ENCODE results near the gene VTCN1. TPM values are rescaled to one million over a fixed set of nuclear protein-coding genes. Genes with fewer than 3 reads are reported as not detected.

VTCN1 gene
- total and polyA plus RNA-seq, 5 experiments from 2014 or later: not detected

DNA sequence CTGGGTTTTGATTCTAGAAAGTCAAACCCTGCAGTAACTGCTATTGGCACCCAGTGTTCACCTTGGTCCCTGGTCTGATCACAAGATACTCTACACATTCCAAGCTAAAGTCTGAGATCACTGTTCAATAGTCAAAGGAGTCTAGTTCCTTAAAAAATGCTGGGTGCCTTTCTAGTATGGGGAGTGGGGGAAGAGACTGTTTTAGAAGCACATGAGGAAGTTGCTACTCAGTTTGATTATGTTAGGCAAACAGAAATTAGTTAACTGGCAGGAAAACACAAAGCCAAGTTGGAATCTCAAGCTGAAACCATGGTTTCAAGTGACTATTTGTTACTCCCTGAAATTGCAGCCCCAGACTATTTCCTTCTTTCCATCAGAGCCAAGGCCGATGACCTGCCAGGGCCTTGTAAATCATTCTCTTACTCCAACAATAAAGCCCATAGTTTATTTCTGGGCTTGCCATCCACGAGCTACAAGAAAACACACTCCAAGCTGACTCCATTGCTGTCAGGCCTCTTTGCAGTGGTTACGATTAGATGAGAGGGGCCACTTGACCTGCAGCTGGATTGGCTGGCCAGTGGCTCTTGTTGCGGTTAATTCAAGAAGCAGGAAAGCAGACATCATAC is 21.1 kb upstream of the VTCN1 start:
- H3K27me3 Mint-ChIP-seq: peaks cover 0 to 13% (median 3%) of the 10 kb centered on the region in 5 donors
- H3K4me1 Mint-ChIP-seq: peaks cover 0 to 3% (median 0%) of the 10 kb centered on the region in 4 donors
- ATAC-seq (no peak), DNase-seq (no peak)
- H3K9me3 Mint-ChIP-seq: peaks cover 0 to 3% (median 0%) of the 10 kb centered on the region in 9 donors
- H3K4me3 Mint-ChIP-seq: no peak overlapping the region
- H3K36me3 Mint-ChIP-seq: no peaks in the 10 kb centered on the region
- POLR2A ChIA-PET: no interaction called here
- no peak overlapping the region for H3K27ac Mint-ChIP-seq

DNA sequence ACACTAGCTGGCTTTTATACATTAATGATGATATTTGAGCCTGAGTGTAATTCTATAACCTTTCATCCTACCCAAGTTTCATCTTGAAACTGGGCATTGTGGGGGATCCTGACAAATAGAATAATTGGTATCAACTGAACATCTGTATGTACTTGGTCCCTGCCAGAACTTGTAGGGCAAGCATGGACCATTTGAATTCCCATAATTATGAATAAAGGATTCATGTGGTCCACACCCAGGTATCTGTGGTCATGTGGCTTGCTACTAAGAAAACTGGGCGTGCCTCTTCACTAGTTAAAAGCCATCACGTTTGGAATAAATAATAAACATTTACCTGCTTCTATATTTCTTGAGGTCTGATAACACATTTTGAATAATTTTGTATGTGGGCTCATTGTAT is 20.6 kb upstream of the VTCN1 start:
- Mint-ChIP-seq H3K27ac (no peak overlapping the region), H3K4me3 (no peak overlapping the region), H3K36me3 (no peaks in the 10 kb centered on the region), H3K9me3 (peaks cover 0 to 3% (median 0%) of the 10 kb centered on the region in 9 donors), H3K4me1 (peaks cover 0 to 3% (median 0%) of the 10 kb centered on the region in 4 donors), H3K27me3 (peaks cover 0 to 13% (median 5%) of the 10 kb centered on the region in 5 donors)
- DNase-seq (no peak), ATAC-seq (no peak)
- POLR2A ChIA-PET: no interaction called here

DNA sequence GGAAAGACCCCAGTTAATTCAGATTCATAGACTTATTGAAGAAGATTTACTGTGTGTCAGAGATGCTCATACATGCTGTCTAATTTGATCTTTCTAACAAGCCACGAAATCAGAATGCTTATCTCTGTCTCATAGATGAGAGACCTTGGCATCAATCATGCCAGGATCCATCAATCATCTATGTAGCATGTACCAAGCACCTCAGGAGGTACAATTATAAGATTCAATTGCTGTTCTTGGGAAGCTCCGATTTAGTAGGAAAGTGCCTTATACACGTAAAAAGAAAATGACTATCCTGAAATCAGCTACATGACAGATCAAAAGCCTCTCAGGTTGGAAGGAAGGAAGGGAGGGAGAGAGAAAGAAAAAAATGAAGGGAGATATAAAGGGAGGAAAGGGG is 18.5 kb upstream of the VTCN1 start:
- H3K36me3 Mint-ChIP-seq: no peaks in the 10 kb centered on the region
- ATAC-seq: no peak
- peaks cover 0 to 3% (median 0%) of the 10 kb centered on the region in 9 donors for H3K9me3 Mint-ChIP-seq
- H3K4me3 Mint-ChIP-seq: no peak overlapping the region
- H3K27ac Mint-ChIP-seq: no peak overlapping the region
- H3K4me1 Mint-ChIP-seq: peaks cover 0 to 3% (median 0%) of the 10 kb centered on the region in 4 donors
- no peak for DNase-seq
- peaks cover 0 to 11% (median 2%) of the 10 kb centered on the region in 5 donors for H3K27me3 Mint-ChIP-seq
- POLR2A ChIA-PET: no interaction called here

DNA sequence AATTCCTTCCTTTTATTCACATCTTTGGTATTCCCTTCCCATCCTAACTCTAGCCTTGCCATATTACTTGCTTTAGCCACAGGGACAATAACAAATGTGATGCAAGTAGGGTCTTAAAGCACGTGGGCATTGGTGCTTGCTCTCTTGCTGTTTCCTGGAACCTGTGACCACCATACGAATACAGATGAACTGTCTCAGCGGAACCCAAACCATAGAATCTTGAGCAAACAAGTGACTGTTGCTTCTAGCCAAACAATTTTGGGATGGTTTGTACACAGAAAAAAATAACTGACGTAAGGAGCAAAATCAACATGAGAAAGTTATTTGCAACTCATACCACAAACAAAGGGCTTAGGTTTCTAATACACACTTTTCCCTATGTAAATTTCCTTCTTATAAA is 15.2 kb upstream of the VTCN1 start:
- no peak for ATAC-seq
- peaks cover 0 to 6% (median under 1%) of the 10 kb centered on the region in 9 donors for H3K9me3 Mint-ChIP-seq
- peaks cover 0 to 3% (median 2%) of the 10 kb centered on the region in 5 donors for H3K27me3 Mint-ChIP-seq
- POLR2A ChIA-PET: no interaction called here
- no peaks in the 10 kb centered on the region for H3K4me1 Mint-ChIP-seq
- no peak overlapping the region for H3K27ac Mint-ChIP-seq
- no peak overlapping the region for H3K4me3 Mint-ChIP-seq
- no peak for DNase-seq
- peaks cover 0 to 3% (median under 1%) of the 10 kb centered on the region in 3 donors for H3K36me3 Mint-ChIP-seq

DNA sequence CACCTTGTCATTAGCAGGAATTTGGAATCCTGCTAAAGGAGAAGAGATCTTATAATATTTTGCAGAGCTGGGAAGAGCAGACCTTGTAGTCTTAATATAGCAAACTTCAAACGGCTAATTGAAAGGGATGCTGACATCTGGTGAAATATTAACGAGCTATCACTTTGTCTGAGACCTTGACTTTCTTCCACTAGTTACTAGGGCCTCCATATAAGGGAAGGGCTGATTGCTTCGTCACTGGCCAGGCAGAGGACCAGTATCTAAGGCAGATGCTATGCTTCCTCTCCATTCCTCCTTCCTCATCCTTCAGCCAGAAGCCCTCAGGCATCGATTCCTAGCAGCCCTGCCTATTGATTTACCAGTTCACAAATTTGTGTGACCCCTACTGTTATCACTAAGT is 6.0 kb upstream of the VTCN1 start:
- POLR2A ChIA-PET: no interaction called here
- no peak for DNase-seq
- Mint-ChIP-seq H3K9me3 (peaks cover 0 to 35% (median 8%) of the 10 kb centered on the region in 9 donors), H3K4me3 (no peak overlapping the region), H3K27me3 (peaks cover 0 to 17% (median 6%) of the 10 kb centered on the region in 5 donors), H3K36me3 (peaks cover 0 to 5% (median 4%) of the 10 kb centered on the region in 3 donors), H3K4me1 (no peaks in the 10 kb centered on the region), H3K27ac (no peak overlapping the region)
- no peak for ATAC-seq

- Mint-ChIP-seq H3K9me3 (peaks cover 0 to 31% (median 7%) of the 10 kb centered on the region in 9 donors), H3K4me1 (no peaks in the 10 kb centered on the region), H3K36me3 (peaks cover 0 to 2% (median 2%) of the 10 kb centered on the region in 3 donors), H3K27me3 (peaks cover 0 to 17% (median 6%) of the 10 kb centered on the region in 5 donors), H3K27ac (no peak overlapping the region), H3K4me3 (no peak overlapping the region)
- DNase-seq (no peak), ATAC-seq (no peak)
- POLR2A ChIA-PET: no interaction called here
Observed at GRCh38 chr1:117215733-117216462, 5.2 kb upstream of the VTCN1 start.

DNA sequence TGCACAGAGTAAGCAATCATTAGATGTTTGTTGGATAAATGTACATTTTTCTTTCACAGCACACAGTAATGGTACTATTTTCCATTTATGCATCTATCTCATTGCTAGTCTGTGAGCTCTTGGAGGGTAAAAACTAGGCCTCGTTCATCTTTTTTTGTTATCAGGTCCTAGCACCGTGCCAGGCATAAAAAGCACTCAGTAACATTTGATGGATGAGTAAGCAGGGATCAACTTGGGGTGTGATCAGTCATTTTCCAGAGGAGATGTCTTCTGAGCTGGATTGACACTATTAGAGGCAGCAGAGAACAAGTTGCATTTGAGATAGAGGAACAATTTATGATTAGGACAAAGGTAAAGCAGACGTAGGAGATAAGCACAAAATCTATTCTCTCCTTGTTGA is 4.3 kb upstream of the VTCN1 start:
- ATAC-seq: no peak
- H3K9me3 Mint-ChIP-seq: peaks cover 0 to 23% (median 4%) of the 10 kb centered on the region in 9 donors
- POLR2A ChIA-PET: no interaction called here

GRCh38 chr1:117213046-117213445 is 2.3 kb upstream of the VTCN1 start:
- Mint-ChIP-seq H3K36me3 (peaks cover 0 to 2% (median 0%) of the 10 kb centered on the region in 3 donors), H3K27ac (no peak overlapping the region), H3K4me1 (no peaks in the 10 kb centered on the region), H3K27me3 (peaks cover 2 to 23% (median 9%) of the 10 kb centered on the region in 5 donors), H3K4me3 (no peak overlapping the region), H3K9me3 (peaks cover 0 to 12% (median 0%) of the 10 kb centered on the region in 9 donors)
- POLR2A ChIA-PET: no interaction called here
- DNase-seq (no peak), ATAC-seq (no peak)

More for the DNA sequence above, 4.3 kb upstream of the VTCN1 start:
- Mint-ChIP-seq H3K4me1 (no peaks in the 10 kb centered on the region), H3K27me3 (peaks cover 0 to 17% (median 6%) of the 10 kb centered on the region in 5 donors), H3K4me3 (no peak overlapping the region), H3K27ac (no peak overlapping the region), H3K36me3 (peaks cover 0 to 2% (median 0%) of the 10 kb centered on the region in 3 donors)
- no peak for DNase-seq

GRCh38 chr1:117210386-117210785 is 341 bp downstream of the VTCN1 start:
- POLR2A ChIA-PET: no interaction called here
- Mint-ChIP-seq H3K4me3 (no peak overlapping the region), H3K27me3 (peaks cover 6 to 18% (median 15%) of the 10 kb centered on the region in 5 donors), H3K27ac (no peak overlapping the region), H3K4me1 (no peaks in the 10 kb centered on the region), H3K9me3 (no peaks in the 10 kb centered on the region), H3K36me3 (no peaks in the 10 kb centered on the region)
- DNase-seq (no peak), ATAC-seq (no peak)

GRCh38 chr1:117209094-117209493 is 1.6 kb downstream of the VTCN1 start:
- no peak for DNase-seq
- Mint-ChIP-seq H3K4me3 (no peak overlapping the region), H3K36me3 (no peaks in the 10 kb centered on the region), H3K9me3 (no peaks in the 10 kb centered on the region), H3K27me3 (peaks cover 9 to 18% (median 15%) of the 10 kb centered on the region in 5 donors), H3K4me1 (no peaks in the 10 kb centered on the region), H3K27ac (no peak overlapping the region)
- POLR2A ChIA-PET: no interaction called here
- no peak for ATAC-seq

GRCh38 chr1:117208580-117208979 is 2.1 kb downstream of the VTCN1 start:
- H3K36me3 Mint-ChIP-seq: no peaks in the 10 kb centered on the region
- ATAC-seq: no peak
- POLR2A ChIA-PET: no interaction called here
- H3K4me3 Mint-ChIP-seq: no peak overlapping the region
- H3K27me3 Mint-ChIP-seq: peaks cover 9 to 18% (median 15%) of the 10 kb centered on the region in 5 donors
- DNase-seq: no peak
- H3K4me1 Mint-ChIP-seq: no peaks in the 10 kb centered on the region
- no peak overlapping the region for H3K27ac Mint-ChIP-seq
- no peaks in the 10 kb centered on the region for H3K9me3 Mint-ChIP-seq

DNA sequence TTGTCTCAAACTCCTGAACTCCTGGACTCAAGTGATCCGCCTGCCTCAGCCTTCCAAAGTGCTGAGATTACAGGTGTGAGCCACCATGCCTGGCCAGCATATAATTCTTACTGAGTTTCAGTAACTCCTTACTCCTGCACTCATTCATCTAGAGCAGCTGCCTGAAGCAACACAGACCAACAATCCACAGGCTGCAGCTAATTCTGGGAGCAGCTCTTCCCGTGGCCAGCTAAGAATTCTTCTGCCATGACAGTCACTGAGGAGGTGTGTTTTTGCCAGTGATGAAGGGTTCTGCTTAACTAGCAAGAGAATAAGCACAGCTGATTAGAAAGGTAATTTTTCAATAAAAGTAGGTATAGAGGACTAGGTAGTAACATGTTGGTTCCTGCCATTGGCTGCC is 5.4 kb downstream of the VTCN1 start:
- ATAC-seq (no peak), DNase-seq (no peak)
- H3K9me3 Mint-ChIP-seq: no peaks in the 10 kb centered on the region
- no peaks in the 10 kb centered on the region for H3K4me1 Mint-ChIP-seq
- no peak overlapping the region for H3K27ac Mint-ChIP-seq
- peaks cover 16 to 33% (median 27%) of the 10 kb centered on the region in 5 donors for H3K27me3 Mint-ChIP-seq
- POLR2A ChIA-PET: no interaction called here
- no peaks in the 10 kb centered on the region for H3K36me3 Mint-ChIP-seq
- H3K4me3 Mint-ChIP-seq: no peak overlapping the region

- no peaks in the 10 kb centered on the region for H3K36me3 Mint-ChIP-seq
- POLR2A ChIA-PET: no interaction called here
- H3K27ac Mint-ChIP-seq: no peak overlapping the region
Observed at GRCh38 chr1:117201808-117202207, 8.9 kb downstream of the VTCN1 start.

More at GRCh38 chr1:117201808-117202207, 8.9 kb downstream of the VTCN1 start:
- no peak for DNase-seq
- Mint-ChIP-seq H3K9me3 (no peaks in the 10 kb centered on the region), H3K27me3 (peaks cover 10 to 21% (median 18%) of the 10 kb centered on the region in 5 donors), H3K4me3 (no peak overlapping the region), H3K4me1 (no peaks in the 10 kb centered on the region)
- no peak for ATAC-seq
